Stimulated activated CD8-positive, alpha-beta memory T cell treated with anti-CD3 and anti-CD28 coated beads, Interleukin-12 subunit alpha, Interleukin-12 subunit beta, amount 100 ng/mL, for 4 hours (primary cell): ENCODE measurements around the gene OR6B2.

Source experiments
- DNase-seq: peaks from one replicate; pipeline ENCODE4 v3.0.0-alpha.2; 2020; ENCODE audit warnings: low read depth

The OR6B2 gene

DNA sequence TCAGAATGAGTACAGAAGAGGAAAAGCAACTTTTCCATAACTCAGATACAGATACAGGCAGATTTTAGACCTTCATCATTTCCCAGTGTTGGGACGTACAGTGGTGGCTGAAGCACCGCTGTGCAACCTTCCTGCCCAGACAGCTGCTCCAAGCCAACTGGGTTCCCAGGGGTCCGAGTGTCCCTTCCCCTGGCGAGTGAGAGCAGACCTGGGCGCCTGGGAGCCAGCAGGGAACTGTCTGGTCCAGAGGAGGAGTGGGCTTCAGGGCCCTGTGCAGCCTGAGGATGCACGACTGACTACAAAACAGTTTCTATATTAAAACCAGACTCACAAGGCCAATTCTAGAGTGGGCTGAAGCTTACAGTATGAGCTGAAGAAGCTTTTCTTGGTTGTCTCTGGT, 11.1 kb upstream of the OR6B2 start:
- no peak for DNase-seq

DNA sequence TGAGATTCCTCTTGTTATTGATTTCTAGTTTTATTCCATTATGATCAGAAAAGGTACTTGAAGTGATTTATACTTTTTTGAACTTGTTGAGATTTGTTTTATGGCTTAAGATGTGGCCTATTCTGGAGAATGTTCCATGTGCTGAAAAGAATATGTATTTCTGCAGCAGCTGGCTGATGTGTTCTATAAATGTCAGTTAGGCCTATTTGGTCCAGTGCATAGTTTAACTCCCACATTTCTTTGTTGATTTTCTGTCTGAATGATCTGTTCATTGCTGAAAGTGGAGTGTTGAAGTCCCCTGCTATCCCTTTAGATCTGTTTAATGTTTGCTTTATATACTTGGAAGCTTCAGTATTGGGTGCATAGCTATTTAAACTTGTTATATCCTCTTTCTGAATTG, 7.1 kb upstream of the OR6B2 start:
- DNase-seq = no peak

DNA sequence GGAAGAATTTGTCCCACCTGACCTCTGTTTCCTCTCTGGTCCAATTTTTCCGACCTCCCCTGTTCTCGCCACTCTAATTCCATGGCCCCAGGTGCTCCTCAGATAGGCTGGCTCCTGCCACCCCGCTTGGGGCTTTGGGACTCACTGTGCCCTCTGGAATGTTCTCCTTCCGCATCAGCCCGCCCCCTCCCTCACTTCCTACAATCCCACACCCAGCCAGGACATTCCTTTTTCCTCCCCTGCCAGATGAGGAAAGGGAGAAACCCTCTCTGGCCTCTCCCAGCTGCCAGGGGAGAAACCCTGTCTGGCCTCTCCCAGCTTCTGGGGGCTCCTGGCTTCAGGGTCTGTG, 3.1 kb upstream of the OR6B2 start:
- DNase-seq = no peak

DNA sequence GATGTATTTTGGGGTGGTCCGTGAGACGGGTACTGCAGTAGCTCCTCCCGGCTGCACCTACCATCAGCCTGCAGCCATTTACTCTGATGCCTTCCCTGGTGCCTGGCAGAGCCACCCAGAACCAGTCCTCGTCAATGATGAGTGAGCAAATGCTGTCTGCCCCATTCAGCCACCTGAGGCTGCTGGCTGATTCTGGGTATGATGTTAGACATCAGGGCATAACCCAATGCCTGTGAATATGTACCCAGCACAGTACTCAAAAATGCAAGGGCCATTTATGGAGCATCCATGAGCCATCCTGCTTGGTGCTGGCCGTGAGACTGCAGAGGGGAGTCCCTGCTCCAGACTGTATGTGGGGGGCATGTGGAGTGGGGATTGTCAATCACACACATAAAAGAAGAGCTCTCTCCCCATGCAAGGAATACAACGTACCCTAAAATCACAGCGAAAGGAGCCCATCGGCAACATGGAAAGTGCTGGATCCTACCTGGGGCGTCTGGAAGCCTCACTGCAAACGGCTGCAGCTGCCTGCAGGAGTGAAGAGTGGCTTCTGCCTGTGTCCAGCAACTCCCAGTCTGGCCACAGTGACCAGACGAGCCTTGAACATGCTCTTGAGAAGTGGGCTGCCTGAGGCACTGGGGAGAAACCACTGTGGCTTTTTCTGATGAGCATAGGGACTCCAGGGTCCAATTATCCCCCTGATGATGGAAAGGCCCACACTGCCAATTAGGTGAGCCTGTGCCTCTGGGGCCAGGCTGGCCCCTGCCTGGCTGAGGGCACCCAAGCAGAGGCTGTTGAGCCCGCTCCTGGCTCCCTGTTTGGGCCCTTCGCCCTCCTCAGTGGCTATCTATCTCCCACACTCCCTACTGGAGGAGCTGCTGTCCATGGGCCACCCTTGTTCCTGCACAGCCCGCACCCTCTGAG, 2.4 kb upstream of the OR6B2 start:
- no peak for DNase-seq

DNA sequence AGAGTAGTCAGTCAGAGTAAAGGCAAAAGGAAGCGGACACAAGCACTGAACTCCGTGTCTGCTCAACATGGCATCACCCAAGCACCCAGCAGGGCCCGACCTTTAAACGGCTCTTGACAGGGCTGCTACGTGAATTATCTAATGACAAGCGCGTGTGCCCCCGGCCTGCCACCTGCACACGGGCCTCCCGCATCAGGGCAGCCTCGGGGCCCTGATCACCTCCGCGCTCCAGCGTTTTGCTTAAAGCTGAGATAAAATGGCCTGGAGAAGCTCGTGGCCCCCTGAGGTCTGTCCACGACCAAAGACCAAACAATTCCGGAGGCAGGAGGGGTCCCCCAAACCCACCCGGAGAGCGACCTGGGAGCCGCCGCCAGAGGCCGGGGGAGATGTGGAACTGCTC, 5.5 kb downstream of the OR6B2 start:
- no peak for DNase-seq

DNA sequence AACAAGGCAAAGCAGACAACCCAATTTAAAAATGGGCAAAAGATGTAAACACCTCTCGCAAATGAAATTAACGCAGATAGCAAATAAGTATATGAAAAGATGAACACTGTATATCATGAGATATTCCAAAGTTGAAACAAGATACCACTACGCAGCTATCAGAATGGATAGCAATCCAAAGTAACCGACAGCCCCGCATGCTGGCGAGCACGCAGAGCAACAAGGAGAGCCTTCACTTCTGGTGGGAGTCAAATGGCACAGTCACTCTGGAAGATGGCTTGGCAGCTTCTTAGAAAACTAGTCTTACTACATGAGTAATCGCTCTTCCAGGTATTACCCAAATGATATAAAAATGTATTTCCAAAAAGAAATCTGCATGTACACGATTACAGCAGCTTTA, 6.4 kb downstream of the OR6B2 start:
- DNase-seq = no peak

DNA sequence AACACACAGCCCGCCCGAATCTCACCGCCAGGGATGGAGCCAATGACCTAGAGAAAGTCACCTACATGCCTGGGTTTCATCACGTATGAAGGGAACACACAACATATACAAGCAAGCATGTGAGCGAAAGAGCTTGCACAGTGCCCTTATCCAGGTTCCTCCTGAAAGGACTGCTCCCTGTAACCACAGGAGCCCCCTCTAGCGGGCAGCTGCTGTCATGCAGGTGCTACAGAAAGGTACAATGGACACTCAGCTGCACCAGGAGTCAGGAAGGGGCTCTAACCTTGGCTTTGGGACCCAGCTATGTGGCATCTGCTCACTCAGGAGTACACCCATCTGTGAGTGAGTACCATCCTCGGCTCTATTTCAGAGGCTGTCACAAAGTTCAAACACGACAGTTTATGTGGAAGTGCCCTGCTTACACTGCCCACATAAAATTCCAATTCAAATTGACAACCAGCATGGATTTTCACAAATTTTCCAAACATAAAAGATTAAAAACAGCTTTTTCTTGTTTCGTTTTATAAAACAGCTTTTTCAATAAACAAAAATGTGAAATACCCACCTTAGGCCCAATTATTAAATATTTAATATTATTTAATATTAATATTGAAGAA, 8.6 kb downstream of the OR6B2 start:
- peak; percentile 16 for DNase-seq

DNA sequence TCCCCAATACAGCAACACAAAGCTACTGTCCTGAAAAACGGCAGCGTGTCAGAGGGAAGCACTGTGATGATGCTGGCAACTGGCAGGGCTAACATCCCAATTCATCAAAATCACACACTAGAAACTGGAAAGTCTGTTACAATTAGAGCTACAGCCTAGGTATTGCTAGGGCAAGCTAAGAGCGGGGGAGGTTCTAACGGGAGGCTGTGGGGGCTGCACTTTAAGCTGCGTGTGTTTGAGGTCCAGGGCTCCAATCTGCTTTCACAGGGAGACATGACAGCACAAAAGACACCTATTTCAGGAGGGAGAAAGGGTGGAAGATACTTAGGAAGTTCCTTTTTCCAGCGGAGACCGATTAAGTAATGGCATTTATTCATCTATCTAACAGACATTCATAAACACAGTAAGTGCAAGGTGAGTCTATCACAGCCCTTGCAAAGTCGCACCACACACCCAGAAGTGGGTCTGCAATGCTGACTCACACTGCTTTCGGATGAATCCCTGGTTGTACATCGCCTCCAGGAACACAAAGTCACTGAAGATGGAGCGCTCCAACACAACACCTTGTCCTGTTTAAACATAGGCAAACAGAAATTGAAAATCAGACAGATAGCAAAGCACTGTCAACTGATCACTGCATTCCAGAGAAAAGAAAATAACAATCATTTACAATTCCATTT, 12.0 kb downstream of the OR6B2 start:
- no peak for DNase-seq

DNA sequence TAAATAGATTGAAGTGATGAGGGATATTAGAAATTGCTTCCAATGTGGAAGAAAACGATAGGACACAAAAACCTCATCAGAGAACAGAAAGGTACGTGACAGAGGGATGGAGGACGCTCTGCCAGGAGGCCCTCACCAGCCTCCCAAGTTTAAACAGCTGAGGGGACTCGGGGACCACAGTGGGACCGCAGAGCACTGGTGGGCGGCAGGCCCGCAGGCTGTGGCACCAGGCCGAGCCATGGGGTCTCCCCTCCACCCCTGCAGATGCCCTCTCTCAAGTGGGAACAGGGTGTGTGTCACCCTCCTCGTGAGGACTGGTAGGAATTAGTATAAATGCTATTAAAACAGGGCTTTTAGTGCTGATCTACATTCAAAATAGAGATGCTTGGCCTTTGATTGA, 15.9 kb downstream of the OR6B2 start:
- no peak for DNase-seq

DNA sequence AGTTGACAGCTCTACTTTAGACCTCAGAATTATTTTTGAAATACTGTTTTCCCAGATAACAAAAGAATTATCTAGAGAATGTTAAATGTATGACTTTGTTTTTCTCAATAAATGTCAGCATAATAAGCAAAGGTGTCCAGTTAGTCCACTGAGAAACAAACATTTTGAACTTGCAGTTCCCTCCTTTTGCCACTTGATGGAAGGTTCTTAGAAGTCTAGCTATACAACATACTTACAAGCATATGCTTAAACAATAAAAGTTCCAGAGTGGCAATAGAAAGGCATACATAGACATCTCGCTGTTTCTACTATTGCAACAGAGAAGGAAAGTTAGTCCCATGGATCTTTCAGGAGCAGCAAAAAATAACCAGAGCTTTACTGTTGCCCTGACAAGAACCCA, 16.9 kb downstream of the OR6B2 start:
- DNase-seq = no peak

DNA sequence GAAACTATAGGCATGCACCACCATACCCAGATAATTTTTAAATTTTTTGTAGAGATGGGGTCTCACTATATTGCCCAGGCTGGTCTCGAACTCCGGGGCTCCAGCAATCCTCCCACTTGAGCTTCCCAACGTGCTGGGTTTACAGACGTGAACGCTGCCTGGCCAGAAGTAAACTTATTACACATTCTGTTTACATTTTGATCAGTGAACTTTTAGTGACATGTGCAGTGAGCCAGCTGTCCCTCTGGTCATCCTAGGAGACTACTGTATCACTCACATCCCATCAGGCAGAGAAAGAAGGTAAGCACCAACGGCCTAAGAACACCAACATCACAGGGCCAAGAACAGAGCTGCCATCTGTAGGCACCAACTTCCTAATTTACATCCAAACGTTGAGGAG, 27.2 kb downstream of the OR6B2 start:
- DNase-seq = no peak

DNA sequence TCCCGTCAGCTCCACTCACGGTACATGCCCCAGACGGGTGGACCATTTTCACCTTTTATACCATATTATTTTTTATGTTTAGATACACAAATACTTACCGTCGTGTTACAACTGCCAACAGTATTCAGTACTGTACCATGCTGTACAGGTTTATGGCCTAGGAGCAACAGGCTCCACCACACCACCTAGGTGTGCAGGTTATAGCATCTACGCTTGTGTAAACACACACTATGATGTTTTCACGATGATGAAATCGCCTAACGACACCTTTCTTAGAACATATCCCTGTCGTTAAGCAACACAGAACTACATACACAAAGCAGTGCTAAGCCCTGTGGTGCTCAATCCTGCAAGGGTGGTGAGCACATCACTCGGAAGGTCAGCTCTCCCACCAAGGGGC, 29.6 kb downstream of the OR6B2 start:
- DNase-seq = no peak

DNA sequence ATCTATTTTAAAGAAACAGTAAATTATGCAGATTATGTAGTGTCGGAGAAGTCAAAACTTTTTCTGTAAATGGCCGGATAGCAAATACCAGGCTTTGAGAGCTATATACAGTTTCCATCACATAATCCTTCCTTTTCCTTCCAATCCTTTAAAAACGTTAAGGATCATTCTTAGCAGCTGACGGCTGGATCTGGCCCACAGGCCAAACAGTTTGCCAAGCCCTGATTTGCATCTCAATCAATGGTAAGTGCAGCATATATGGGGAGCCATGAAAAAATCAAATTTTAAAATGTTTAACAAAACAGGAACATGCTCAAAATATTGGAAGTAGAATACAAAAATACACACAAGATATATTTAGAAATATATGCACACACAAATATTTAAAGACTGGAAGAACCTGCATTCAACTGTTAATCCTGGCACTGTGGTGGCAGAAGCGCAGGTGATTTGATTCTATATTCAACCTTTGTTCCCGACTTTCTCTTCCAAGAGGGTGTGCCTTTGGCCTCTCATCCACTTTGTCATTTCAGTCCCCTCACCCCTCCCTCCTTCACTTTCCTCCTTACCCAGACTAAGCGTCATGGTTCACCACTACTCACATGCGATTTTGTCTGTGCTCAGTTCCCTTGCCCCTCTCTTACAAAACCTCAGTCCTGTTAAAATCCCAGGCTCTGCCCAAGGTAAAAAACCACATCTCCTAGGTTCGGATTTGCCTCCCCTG, 32.4 kb downstream of the OR6B2 start:
- no peak for DNase-seq

DNA sequence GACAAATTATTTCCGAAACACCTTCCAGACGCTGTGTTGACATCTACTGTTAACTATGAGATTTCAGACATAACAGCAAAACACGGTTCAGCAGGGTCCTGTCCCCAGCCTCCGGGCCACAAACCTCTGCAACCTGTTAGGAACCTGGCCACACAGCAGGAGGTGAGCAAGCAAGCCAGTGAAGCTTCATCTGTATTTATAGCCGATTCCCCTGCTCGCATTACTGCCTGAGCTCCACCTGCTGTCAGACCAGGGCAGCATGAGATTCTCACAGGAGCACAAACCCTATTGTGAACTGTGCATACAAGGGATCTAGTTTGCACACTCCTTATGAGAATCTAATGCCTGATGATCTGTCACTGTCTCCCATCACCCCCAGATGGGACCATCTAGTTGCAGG, 36.1 kb downstream of the OR6B2 start:
- no peak for DNase-seq

DNA sequence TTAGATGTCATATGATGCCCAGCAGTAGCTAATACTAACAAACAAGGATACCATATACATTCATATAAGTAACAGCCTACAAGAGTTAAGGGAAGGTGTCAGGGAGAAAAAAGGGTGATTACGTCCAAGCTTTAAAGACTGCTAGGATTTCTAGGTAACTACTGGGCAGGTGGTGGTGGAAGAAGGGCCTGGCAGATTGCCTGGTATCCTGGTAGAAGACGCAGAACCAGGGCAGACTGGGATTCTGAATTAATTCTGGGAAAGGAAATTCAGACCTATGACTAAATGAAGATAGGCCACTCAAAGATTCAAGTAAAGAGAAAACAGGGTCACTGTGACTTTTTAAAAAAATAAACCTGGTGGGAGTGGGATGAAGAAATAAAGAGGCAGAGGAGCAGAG, 36.9 kb downstream of the OR6B2 start:
- no peak for DNase-seq

DNA sequence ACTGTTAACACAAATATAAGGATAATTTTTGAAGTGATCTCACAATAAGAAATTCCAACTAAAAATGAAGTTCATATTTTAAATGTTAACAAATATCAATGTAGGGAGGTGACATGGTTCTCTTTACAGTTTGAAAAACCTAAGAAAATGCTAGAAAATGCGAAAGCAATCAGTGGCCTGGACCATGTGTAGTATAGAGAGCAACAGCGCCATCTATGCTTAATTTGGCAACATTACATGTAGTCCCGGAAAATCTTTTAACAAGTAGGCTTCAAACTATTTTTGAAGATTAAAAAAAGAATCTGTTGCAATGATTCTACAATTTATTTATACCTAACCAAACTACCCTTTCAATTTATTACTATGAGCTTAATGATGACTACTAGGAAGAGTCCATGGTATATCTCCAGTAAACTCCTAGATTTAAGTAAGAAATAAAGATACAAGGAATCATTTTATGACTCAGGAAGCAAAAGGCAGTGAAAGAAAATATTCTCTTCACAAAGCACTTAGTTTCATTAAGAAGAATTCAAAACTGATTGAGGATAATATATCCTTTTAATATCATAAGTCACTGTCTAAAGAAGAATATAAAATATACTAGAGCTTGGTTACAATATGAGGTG, 38.4 kb downstream of the OR6B2 start:
- DNase-seq = no peak

DNA sequence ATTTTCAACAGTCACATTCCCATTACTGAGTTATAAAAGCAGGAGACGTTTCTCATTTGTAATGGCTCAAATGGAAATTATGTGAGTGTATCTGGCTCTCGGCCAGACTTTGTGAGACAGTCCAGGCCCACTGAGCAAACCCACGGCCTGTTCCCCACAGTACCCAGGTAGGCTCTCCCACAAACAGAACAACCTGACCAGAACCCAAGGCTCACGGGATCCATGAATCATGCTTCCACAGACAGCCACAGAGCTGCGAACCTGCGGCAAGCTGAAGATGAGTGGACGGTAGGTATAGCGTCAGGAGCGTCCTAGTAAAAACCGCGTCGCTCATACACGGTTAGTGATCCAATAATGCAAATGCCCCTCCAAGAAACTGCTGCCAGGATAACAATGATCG, 39.3 kb downstream of the OR6B2 start:
- DNase-seq = no peak

DNA sequence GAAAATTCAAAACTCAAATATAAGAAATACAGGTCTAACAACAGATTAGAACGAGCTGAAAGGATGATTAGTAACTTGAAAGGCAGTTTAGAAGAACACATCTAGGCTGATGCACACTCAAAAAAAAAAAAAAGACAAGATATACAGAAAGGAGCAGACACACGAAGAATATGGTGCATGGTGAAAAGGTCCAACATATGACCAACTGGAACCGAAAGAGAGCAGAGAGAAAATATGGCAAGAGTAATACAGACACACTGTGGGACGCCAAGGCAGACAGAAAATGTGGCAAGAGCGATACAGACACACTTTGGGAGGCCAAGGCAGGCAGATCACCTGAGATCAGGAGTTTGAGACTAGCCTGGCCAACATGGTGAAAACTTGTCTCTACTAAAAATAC, 44.9 kb downstream of the OR6B2 start:
- DNase-seq = no peak

DNA sequence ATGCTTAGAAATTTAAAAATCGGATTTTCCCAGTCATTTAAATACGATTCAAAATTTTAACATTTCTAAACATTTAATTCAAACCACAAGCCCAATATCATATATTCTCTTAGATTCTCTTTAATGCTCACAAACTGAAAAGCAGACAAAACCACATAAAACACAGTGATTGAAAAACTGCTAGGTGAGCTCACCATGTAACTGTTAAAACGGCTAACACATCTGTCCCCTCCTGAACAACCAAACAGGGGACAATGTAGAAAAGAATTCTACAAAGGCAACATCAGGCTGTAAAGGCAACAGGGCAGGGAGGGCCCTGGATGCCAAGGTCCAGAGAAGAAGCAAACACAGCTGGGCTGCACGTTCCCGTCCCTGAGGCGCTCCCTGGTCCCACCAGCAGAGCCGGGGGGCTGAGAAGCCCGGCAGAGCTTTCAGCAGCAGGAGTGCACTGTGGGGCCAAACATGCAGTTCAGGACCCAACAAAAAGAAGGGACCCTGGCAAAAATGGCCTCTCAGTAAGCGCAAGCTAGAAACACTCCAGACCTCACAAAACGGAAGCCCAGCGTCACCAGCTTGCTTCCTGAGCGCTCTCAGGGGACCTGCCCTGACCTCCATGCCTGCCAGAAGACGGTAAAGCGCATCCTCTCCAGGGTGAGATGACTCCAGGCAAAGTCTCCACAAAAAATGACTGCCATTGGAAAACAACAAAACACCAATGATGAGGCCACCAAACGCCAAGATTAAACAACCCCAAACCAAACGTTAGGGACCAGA, 45.6 kb downstream of the OR6B2 start:
- DNase-seq = no peak

DNA sequence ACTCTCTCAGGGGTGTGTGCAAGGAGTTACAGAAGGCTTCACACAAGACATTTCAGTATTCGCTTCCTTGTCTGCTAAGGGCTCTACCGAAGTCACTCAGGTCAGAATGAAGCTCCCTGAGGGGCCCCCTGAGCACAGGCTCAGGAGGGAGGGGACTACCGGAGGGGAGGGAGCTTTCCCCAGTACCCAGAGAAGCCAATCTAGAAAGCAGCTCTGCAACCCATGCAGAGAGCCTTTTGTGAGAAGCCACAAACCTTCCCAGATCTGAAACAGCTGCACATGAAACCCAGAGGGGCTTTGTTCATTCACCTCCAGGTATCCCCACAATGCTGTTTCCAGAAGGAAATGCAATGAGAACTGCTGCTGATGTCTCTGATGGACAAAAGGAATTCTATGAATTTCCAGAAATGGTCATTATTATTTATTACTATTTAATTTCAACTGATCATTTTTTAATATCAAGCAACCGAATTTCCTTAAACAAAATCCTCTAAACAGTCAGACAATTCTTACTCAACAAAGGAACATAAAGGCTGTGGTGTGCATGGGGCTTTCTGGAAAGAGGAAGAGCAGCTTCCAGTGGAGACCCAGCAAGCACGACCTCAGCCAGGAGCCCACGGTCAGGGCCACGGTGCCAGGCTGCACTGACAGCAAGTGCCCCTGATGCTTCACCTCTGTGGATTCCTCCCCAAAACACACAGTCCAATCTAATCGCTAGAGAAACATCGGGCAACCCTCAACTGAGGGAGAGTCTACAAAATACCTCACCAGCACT, 47.0 kb downstream of the OR6B2 start:
- DNase-seq = no peak
